Lower leg skin (tissue), 3 donors: ENCODE data around the gene NAPG.
"Not testable (repeated sequence)": the region's sequence is repeated elsewhere in the genome, so short reads cannot be mapped to it uniquely, and the experiment has no call there.

Experiments used
- POLR2A ChIP-seq, 2 donors: fragments of 450-650 bp; IDR thresholded peaks; one replicate each; pipeline ENCODE4 v1.6.1; 2016 to 2017; ENCODE audit warnings: antibody characterized with exemption in 2 of 2, mild to moderate bottlenecking in 1 of 2, moderate library complexity in 1 of 2
- TF ChIP-seq, protein P1 (sequence below), 3 donors: fragments of 450-650 bp; IDR thresholded peaks; one replicate each; pipeline ENCODE4 v1.5.1; 2016; ENCODE audit warnings: antibody characterized with exemption in 3 of 3, mild to moderate bottlenecking in 3 of 3, moderate library complexity in 2 of 3

DNA sequence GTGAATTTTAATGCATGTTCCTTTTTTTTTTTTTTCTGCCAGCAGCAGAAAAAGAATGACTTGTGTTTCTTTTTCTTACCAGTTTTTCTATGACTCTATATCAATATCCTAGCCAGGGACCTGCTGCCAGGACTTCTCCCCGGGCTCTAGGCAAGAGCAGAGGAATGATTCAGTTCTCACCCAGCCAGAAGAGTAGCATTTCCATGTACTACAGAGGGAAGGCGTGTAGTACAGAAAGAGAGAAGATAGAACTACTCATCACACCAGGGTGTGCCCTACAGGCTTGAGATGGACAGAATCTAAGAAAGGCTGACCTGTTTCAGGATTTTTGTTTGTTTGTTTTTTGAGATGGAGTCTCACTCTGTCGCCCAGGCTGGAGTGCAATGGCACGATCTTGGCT is 70.1 kb downstream of the NAPG start:
- TF ChIP-seq, protein P1, sequence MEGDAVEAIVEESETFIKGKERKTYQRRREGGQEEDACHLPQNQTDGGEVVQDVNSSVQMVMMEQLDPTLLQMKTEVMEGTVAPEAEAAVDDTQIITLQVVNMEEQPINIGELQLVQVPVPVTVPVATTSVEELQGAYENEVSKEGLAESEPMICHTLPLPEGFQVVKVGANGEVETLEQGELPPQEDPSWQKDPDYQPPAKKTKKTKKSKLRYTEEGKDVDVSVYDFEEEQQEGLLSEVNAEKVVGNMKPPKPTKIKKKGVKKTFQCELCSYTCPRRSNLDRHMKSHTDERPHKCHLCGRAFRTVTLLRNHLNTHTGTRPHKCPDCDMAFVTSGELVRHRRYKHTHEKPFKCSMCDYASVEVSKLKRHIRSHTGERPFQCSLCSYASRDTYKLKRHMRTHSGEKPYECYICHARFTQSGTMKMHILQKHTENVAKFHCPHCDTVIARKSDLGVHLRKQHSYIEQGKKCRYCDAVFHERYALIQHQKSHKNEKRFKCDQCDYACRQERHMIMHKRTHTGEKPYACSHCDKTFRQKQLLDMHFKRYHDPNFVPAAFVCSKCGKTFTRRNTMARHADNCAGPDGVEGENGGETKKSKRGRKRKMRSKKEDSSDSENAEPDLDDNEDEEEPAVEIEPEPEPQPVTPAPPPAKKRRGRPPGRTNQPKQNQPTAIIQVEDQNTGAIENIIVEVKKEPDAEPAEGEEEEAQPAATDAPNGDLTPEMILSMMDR (IDR thresholded peaks at IDR 0.05) = not testable (repeated sequence)
- TF ChIP-seq POLR2A (IDR thresholded peaks at IDR 0.05) = not testable (repeated sequence)
